Measurements from ENCODE around the gene RMC1. TPM values are rescaled to one million over a fixed set of nuclear protein-coding genes. Genes with fewer than 3 reads are reported as not detected.
A peak's percentile ranks its signal among the peaks of the same experiment; 100 is the strongest.

The RMC1 gene
- total RNA-seq (9.7 TPM), polyA plus RNA-seq (ENCODE audit: insufficient read depth in 1 of 8, insufficient read length in 8 of 8, low replicate concordance in 1 of 8) (10 to 100 TPM; 11.0 to 14.5 (median 13.3) TPM)
- long read RNA-seq, donor 1, partial matches to known transcripts = 0 of 1 reads
- long read RNA-seq, donor 1, other reads (novel, unspliced or antisense) = 0 of 1 reads
- long read RNA-seq, donor 2 = 0 reads
- long read RNA-seq, donor 3, partial matches to known transcripts = 0 of 2 reads
- long read RNA-seq, donor 3, other reads (novel, unspliced or antisense) = 0 of 2 reads
- long read RNA-seq, donor 4 = 0 reads
- long read RNA-seq, donor 5, partial matches to known transcripts = 6 of 9 reads
- long read RNA-seq, donor 5, other reads (novel, unspliced or antisense) = 0 of 9 reads
- long read RNA-seq, donor 6, partial matches to known transcripts = 0 of 2 reads
- long read RNA-seq, donor 6, other reads (novel, unspliced or antisense) = 0 of 2 reads
- long read RNA-seq, donor 7, partial matches to known transcripts = 0 of 2 reads
- long read RNA-seq, donor 7, other reads (novel, unspliced or antisense) = 0 of 2 reads
- long read RNA-seq, donor 8 = 0 reads
- long read RNA-seq, donor 9 = 0 reads
- long read RNA-seq, donor 10, partial matches to known transcripts = 5 of 8 reads
- long read RNA-seq, donor 10, other reads (novel, unspliced or antisense) = 0 of 8 reads
- long read RNA-seq, donor 11 = 0 reads

DNA sequence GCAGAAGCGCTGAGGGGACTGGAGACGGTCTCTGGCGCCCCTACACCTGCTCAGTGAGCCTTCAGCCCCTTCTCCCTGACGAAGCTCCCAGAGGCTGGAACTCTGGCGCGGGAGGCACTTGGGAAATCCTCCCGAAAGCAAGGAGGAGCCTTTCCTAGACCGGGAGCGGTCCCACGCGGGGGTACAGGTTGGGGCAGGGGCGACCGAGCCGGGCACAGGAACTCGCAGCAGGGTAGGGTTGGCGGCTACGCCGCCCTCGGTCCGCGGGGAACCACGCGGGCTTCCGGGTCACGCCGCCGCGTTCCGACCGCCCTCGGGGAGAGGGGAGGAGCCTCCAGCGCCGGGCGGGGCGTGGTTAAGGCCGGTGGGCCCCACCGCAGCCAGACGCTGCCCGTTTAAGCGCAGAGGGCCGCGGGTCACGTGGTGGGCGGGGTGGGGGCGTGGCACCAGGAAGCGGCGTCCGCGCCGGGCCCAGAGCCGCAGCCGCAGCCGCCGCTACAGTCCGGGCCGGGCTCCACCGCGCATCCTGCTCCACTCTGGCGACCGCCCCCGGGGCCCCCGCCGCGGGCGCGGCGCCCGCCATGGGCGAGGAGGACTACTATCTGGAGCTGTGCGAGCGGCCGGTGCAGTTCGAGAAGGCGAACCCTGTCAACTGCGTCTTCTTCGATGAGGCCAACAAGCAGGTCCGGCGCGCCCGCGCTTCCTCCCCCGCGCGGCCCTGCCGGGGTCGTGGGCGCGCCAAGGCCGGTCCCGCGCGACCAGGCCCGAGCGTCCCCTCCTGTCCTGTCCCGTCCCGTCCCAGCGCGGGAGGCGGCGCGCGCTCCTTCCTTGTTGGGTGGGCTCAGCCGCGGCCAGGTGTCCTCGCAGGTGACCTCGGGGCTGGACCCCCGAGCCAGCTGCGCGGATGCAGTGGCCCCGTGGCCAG is at the start of gene RMC1:
Gene RMC1 (plus strand): TSS at position 474 of the 925 bp plus-strand sequence. CDS start 108 bp downstream, at position 582.
- H3K9me3 ChIP-seq (replicated peaks; ENCODE audit: control insufficient read depth, low read depth, low read length) = no peaks in the 10 kb centered on the region
- peak within 1 kb of the TSS; percentile 78 for H3K4me3 ChIP-seq (ENCODE audit: low read length)
- H3K4me1 ChIP-seq (ENCODE audit: control insufficient read depth, insufficient read depth, low read length) = peaks cover 11% of the 10 kb centered on the region
- DNase-seq = peak; percentile 97
- H3K27ac ChIP-seq (ENCODE audit: low read length) = peak within 1 kb of the TSS; percentile 92
- H3K36me3 ChIP-seq (ENCODE audit: control insufficient read depth, insufficient read depth, low read length) = peaks cover 16% of the 10 kb centered on the region
- WGBS (ENCODE audit: insufficient coverage) = under 1% methylated on average over 108 of the region's 110 CpGs
- no peaks in the 10 kb centered on the region for H3K27me3 ChIP-seq (ENCODE audit: control insufficient read depth, insufficient read depth, low read length)

DNA sequence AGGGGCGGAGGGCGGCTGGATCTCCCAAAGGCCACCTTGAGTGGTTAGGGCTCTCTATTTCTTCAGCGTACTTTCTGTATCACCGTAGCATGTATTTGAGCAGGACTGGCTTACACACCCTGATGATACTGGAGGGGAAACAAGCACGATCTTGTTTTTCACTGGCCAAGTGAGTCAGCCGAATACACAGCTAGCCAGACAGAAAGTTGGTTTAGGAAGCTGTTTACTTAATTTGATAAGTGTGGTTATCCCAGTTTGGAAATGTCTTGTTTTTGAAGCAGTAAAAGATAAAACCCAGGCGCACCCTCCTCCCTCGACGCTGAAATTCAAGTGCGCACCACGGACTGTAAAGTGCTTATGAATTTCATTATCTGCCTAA is 49.6 kb upstream of the RMC1 start:
- 7% methylated on average over 5 of the region's 11 CpGs for WGBS (ENCODE audit: insufficient coverage)
- H3K4me1 ChIP-seq (ENCODE audit: control insufficient read depth, insufficient read depth, low read length) = no peaks in the 10 kb centered on the region

DNA sequence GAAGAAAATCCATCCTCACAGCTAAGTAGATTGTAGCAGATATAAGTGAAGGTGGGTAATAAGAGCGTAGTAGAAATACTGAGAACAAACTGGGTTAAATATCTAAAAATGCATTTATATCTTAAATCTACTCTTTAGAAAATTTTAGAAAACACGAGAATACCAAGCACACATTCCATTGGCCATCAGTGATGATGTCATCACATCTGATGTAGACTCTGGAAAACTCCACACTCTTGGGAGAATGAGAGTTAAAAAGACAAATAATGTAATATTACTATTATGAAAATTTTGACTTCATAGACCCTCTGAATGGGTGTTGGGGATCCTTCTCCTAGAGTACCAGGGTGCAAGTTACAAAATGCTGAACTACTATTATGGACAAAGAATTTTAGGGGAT is 46.5 kb upstream of the RMC1 start:
- H3K4me1 ChIP-seq (ENCODE audit: control insufficient read depth, insufficient read depth, low read length) = no peaks in the 10 kb centered on the region
- H3K4me3 ChIP-seq (ENCODE audit: low read length) = no peak overlapping the region
- no peaks in the 10 kb centered on the region for H3K9me3 ChIP-seq (replicated peaks; ENCODE audit: control insufficient read depth, low read depth, low read length)
- DNase-seq = no peak
- no peak overlapping the region for H3K27ac ChIP-seq (ENCODE audit: low read length)
- H3K27me3 ChIP-seq (ENCODE audit: control insufficient read depth, insufficient read depth, low read length) = no peaks in the 10 kb centered on the region
- H3K36me3 ChIP-seq (ENCODE audit: control insufficient read depth, insufficient read depth, low read length) = no peaks in the 10 kb centered on the region
- no CpG with 5 or more reads among the region's 2 CpGs for WGBS (ENCODE audit: insufficient coverage)

More for the DNA sequence above, 49.6 kb upstream of the RMC1 start:
- H3K4me3 ChIP-seq (ENCODE audit: low read length) = peak overlapping the region; percentile 88
- peak; percentile 38 for DNase-seq
- no peaks in the 10 kb centered on the region for H3K9me3 ChIP-seq (replicated peaks; ENCODE audit: control insufficient read depth, low read depth, low read length)
- no peaks in the 10 kb centered on the region for H3K36me3 ChIP-seq (ENCODE audit: control insufficient read depth, insufficient read depth, low read length)
- H3K27ac ChIP-seq (ENCODE audit: low read length) = peak overlapping the region; percentile 85
- H3K27me3 ChIP-seq (ENCODE audit: control insufficient read depth, insufficient read depth, low read length) = no peaks in the 10 kb centered on the region

DNA sequence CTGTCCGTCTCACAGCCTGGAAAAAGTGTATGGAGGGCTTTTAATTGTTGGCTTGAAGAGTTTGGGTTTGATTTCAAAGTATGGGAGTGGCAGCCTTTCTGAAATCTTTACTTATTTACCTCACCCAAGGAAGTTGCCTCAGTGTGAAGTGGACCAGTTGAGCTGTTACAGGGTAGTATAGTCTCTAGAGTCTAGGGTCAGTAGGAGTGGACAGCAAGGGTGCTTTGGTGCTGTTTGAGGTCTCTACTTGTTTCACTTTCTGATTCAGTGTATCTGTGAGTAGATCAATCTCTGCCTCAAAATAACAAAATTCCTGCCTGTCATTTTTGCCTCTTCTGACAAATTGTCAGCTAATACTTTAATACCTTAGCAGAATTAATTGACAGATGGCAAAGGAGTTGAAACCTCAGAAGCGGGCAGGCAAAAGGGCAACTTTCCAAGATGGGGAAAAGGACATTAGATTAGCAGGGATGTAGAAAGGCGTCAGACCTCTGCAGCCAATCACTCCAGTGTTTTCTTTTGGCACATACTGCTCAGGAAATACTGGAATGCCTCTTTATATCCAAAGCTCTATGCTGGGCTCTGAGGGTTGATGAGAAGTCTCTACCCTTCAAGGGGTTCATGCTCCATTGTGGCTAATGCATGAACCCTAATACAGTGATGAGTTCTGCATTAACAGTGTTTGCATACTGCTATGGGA is 44.3 kb upstream of the RMC1 start:
- no peaks in the 10 kb centered on the region for H3K4me1 ChIP-seq (ENCODE audit: control insufficient read depth, insufficient read depth, low read length)
- no peaks in the 10 kb centered on the region for H3K9me3 ChIP-seq (replicated peaks; ENCODE audit: control insufficient read depth, low read depth, low read length)
- no peaks in the 10 kb centered on the region for H3K27me3 ChIP-seq (ENCODE audit: control insufficient read depth, insufficient read depth, low read length)
- H3K4me3 ChIP-seq (ENCODE audit: low read length) = no peak overlapping the region
- WGBS (ENCODE audit: insufficient coverage) = 67% methylated on average over 1 of the region's 3 CpGs
- no peak for DNase-seq
- no peak overlapping the region for H3K27ac ChIP-seq (ENCODE audit: low read length)
- H3K36me3 ChIP-seq (ENCODE audit: control insufficient read depth, insufficient read depth, low read length) = peaks cover 6% of the 10 kb centered on the region

DNA sequence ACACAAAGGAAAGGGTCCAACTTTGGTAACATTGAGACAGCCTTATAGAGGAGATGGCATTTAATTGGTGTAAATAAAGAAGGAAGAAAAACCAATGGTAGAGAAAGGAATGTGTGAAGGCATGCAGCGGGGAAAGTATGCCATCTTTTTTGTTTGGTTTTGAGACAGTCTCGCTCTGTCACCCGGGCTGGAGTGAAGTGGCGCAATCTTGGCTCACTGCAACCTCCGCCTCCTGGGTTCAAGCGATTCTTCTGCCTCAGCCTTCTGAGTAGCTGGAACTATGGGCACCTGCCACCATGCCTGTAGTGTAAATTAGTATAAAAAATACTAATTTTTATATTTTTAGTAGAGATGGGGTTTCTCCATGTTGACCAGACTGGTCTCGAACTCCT is 43.8 kb upstream of the RMC1 start:
- Histone ChIP-seq H3K27ac (ENCODE audit: low read length) (no peak overlapping the region), H3K36me3 (ENCODE audit: control insufficient read depth, insufficient read depth, low read length) (peaks cover 9% of the 10 kb centered on the region), H3K27me3 (ENCODE audit: control insufficient read depth, insufficient read depth, low read length) (no peaks in the 10 kb centered on the region), H3K4me3 (ENCODE audit: low read length) (no peak overlapping the region), H3K9me3 (replicated peaks; ENCODE audit: control insufficient read depth, low read depth, low read length) (no peaks in the 10 kb centered on the region), H3K4me1 (ENCODE audit: control insufficient read depth, insufficient read depth, low read length) (no peaks in the 10 kb centered on the region)
- WGBS (ENCODE audit: insufficient coverage) = 91% methylated on average over 5 of the region's 7 CpGs
- no peak for DNase-seq

DNA sequence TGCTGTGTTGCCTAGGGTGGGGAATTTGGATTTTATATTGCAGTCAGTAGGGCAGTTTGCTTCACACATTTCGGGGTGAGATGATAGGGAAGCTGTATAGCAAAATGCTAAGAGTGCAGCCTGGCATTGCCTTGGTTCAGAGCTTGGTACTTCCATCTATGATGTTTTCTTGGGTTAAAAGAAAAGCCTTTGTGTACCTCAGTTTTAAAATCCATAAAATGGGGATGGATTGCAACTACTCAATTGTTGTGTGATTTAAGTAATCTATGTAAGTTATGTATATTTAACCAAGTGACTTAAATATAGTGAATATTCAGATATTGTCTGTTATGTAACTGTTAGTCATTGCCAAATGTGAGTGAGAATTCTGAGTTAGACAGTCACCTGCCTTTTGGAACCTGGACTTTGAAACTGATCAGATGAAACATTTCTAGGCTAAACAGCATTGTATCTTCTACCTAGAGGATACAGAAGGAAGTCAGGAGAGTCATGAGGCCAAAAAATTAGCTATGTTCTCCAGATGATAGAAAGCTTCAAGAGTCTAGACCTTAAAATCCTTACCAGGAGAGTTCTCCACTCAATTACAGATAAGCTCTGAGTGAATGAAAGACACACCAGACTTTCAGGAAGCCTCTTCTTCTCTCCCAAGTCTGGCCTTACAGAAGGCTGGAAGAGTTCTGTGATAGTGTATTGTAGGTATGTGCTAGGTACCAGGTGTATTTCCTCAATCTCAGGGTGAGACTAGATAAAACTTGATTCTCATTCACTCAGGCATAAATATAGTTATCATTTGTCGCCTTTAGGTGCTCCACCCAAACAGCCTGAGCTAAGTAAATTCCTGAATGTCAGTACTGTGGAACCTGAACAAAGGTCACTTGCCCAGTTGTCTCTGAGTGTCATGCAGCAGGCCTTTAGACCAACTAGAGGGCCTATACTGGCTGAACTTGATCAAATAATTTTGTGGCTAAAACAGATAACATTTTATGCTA is 42.7 kb upstream of the RMC1 start:
- Histone ChIP-seq H3K4me1 (ENCODE audit: control insufficient read depth, insufficient read depth, low read length) (no peaks in the 10 kb centered on the region), H3K27me3 (ENCODE audit: control insufficient read depth, insufficient read depth, low read length) (no peaks in the 10 kb centered on the region), H3K36me3 (ENCODE audit: control insufficient read depth, insufficient read depth, low read length) (peaks cover 12% of the 10 kb centered on the region), H3K4me3 (ENCODE audit: low read length) (no peak overlapping the region), H3K9me3 (replicated peaks; ENCODE audit: control insufficient read depth, low read depth, low read length) (no peaks in the 10 kb centered on the region), H3K27ac (ENCODE audit: low read length) (no peak overlapping the region)
- WGBS (ENCODE audit: insufficient coverage) = 91% methylated on average over 1 of the region's 2 CpGs
- no peak for DNase-seq

DNA sequence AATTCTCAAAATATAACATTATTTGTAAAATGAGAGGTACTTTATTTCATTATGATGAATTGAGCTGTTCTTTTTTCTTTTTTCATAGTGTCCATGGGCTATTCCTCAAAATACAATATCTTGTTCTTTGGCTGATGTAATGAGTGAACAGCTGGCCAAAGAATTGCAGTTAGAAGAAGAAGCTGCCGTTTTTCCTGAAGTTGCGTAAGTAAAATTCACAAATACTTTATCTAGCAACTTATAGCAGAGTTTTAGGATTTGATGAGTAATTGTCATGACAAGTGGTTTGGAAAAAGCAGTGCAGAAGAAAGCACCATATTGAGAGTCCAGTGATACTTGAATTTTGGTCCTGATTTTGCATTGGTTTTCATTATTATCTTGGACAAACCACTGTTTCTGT is 40.4 kb upstream of the RMC1 start:
- Histone ChIP-seq H3K9me3 (replicated peaks; ENCODE audit: control insufficient read depth, low read depth, low read length) (no peaks in the 10 kb centered on the region), H3K36me3 (ENCODE audit: control insufficient read depth, insufficient read depth, low read length) (peaks cover 21% of the 10 kb centered on the region), H3K27me3 (ENCODE audit: control insufficient read depth, insufficient read depth, low read length) (no peaks in the 10 kb centered on the region), H3K4me1 (ENCODE audit: control insufficient read depth, insufficient read depth, low read length) (no peaks in the 10 kb centered on the region), H3K4me3 (ENCODE audit: low read length) (no peak overlapping the region), H3K27ac (ENCODE audit: low read length) (no peak overlapping the region)
- DNase-seq = no peak
- no CpG with 5 or more reads among the region's 2 CpGs for WGBS (ENCODE audit: insufficient coverage)

DNA sequence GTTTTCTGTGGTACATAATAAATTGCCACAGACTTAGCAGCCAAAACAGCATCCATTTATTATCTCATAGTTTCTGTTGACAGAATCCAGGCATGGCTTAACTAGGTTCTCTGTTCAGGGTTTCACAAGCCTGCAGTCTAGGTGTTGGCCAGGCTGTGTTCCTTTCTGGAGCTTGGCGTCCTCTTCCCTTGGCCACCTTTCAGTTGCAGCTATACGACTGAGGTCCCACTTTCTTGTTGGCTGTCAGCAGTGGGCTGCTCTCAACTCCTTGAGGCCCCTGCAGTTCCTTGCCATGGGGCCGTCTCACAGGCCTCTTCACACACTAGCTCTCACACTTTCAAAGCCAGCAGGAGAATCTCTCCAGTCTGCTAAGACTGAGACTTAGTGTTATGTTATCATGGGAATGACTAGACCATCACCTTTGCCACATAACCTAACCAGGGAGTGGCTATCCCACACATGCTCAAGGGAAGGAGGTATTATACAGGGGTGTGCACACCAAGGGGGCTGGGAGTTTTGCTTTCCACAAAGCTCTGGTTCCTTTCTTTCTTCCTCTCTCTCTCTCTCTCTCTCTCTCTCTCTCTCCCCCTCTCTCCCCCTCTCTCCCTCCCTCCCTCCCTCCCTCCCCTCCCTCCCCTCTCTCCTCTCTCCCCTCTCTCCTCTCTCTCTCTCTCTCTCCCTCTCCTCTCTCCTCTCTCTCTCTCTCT is 34.4 kb upstream of the RMC1 start:
- DNase-seq = no peak
- Histone ChIP-seq H3K4me3 (ENCODE audit: low read length) (no peak overlapping the region), H3K27ac (ENCODE audit: low read length) (no peak overlapping the region), H3K27me3 (ENCODE audit: control insufficient read depth, insufficient read depth, low read length) (no peaks in the 10 kb centered on the region), H3K4me1 (ENCODE audit: control insufficient read depth, insufficient read depth, low read length) (no peaks in the 10 kb centered on the region), H3K9me3 (replicated peaks; ENCODE audit: control insufficient read depth, low read depth, low read length) (no peaks in the 10 kb centered on the region), H3K36me3 (ENCODE audit: control insufficient read depth, insufficient read depth, low read length) (peaks cover 38% of the 10 kb centered on the region)
- WGBS (ENCODE audit: insufficient coverage) = 68% methylated on average over 2 of the region's 3 CpGs
